ENCODE data around the gene MPP2. TPM values are rescaled to one million over a fixed set of nuclear protein-coding genes. Genes with fewer than 3 reads are reported as not detected.

Gene MPP2
- total and polyA plus RNA-seq, 9 of the 15 experiments (the other 6 are each of a cell fraction or from before 2014, with no cell fraction given), result 0.04 to 1.0 (median 0.24) TPM

DNA sequence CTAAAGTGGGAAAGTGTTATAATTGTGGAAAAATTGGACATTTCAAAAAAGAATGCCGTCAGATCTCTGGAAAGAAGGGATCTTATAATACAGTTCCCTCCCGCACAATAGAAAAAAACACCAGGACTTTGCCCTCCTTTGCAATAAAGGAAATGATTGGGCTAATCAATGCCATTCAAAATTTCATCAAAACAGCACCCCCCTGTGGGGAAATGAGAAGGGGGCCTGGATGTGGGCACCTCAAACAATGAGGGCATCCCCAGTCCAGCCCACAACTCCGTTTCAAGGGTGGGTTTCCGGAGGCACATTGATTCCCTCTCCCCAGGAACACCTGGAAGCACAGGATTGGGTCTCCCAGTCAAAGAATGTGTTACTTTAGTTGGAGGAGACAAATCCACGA lies 34.2 kb downstream of the MPP2 start (continued):
- TF ChIP-seq, protein P1, sequence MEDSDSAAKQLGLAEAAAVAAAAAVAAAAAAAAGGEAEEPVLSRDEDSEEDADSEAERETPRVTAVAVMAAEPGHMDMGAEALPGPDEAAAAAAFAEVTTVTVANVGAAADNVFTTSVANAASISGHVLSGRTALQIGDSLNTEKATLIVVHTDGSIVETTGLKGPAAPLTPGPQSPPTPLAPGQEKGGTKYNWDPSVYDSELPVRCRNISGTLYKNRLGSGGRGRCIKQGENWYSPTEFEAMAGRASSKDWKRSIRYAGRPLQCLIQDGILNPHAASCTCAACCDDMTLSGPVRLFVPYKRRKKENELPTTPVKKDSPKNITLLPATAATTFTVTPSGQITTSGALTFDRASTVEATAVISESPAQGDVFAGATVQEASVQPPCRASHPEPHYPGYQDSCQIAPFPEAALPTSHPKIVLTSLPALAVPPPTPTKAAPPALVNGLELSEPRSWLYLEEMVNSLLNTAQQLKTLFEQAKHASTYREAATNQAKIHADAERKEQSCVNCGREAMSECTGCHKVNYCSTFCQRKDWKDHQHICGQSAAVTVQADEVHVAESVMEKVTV (CRISPR knock-in tag; IDR thresholded peaks at IDR 0.05), result no peak
- no peak for TF ChIP-seq U2AF1 (optimal IDR thresholded peaks at IDR 0.05; ENCODE audit: low read depth, low read length)
- TF ChIP-seq, protein P2, sequence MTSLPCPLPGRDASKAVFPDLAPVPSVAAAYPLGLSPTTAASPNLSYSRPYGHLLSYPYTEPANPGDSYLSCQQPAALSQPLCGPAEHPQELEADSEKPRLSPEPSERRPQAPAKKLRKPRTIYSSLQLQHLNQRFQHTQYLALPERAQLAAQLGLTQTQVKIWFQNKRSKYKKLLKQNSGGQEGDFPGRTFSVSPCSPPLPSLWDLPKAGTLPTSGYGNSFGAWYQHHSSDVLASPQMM (CRISPR knock-in tag; IDR thresholded peaks at IDR 0.05), result no peak
- no peak for TF ChIP-seq SRSF9 (IDR thresholded peaks at IDR 0.05; ENCODE audit: borderline replicate concordance, low read depth, low read length)
- TF ChIP-seq EZH2 (IDR thresholded peaks at IDR 0.05; ENCODE audit: borderline replicate concordance, low read depth, low read length), result no peak
- no peak for TF ChIP-seq ILF3 (IDR thresholded peaks at IDR 0.05; ENCODE audit: borderline replicate concordance)
- TF ChIP-seq, protein P3, sequence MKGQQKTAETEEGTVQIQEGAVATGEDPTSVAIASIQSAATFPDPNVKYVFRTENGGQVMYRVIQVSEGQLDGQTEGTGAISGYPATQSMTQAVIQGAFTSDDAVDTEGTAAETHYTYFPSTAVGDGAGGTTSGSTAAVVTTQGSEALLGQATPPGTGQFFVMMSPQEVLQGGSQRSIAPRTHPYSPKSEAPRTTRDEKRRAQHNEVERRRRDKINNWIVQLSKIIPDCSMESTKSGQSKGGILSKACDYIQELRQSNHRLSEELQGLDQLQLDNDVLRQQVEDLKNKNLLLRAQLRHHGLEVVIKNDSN (CRISPR knock-in tag; IDR thresholded peaks at IDR 0.05), result no peak
- no peak for TF ChIP-seq ZNF589 (CRISPR knock-in tag; IDR thresholded peaks at IDR 0.05; ENCODE audit: low read depth)
- TF ChIP-seq POLR2A (conservative IDR thresholded peaks at IDR 0.05), result no peak

Data from K562 (cell line).